ENCODE data around the gene NEK8.

GRCh38 chr17:28750178-28751047, 21.8 kb downstream of the NEK8 start:
- TF ChIP-seq POLR2A (IDR thresholded peaks at IDR 0.05) = no peak
- peak; percentile 13 to 99 (median 75) for TF ChIP-seq CTCF (IDR thresholded peaks at IDR 0.05)

All from lower leg skin (tissue), 3 donors.